Measurements from ENCODE around the gene RD3L.
A peak's percentile ranks its signal among the peaks of the same experiment; 100 is the strongest.
"Not testable (repeated sequence)": the region's sequence is repeated elsewhere in the genome, so short reads cannot be mapped to it uniquely, and the experiment has no call there.

The RD3L gene

DNA sequence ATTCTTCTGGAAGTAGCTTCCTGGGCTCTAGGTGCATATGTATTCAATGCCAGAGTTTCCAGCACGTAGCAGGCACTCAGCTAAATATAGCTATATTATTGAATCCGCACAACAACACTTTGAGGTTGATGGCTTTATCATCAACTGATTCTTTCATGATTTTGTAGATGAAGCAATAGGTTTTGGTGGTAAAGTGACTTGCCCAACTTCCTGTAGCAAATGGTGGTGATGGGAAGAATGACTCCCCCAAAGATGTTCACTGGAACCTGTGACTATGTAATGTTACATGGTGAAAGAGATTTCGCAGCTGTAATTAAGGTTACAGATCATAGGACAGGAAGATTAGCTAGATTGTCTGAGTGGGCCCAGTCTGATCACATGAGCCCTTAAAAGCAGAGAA is 10.9 kb downstream of the RD3L start:
- no peak overlapping the region for H3K4me3 ChIP-seq (ENCODE audit: low read depth, low read length)
- no peak for DNase-seq
- H3K27me3 ChIP-seq = no peaks in the 10 kb centered on the region
- no peaks in the 10 kb centered on the region for H3K4me1 ChIP-seq
- TF ChIP-seq CTCF (IDR thresholded peaks at IDR 0.05; ENCODE audit: low read depth, low read length) = no peak
- H3K36me3 ChIP-seq = no peaks in the 10 kb centered on the region
- H3K9me3 ChIP-seq = no peaks in the 10 kb centered on the region

DNA sequence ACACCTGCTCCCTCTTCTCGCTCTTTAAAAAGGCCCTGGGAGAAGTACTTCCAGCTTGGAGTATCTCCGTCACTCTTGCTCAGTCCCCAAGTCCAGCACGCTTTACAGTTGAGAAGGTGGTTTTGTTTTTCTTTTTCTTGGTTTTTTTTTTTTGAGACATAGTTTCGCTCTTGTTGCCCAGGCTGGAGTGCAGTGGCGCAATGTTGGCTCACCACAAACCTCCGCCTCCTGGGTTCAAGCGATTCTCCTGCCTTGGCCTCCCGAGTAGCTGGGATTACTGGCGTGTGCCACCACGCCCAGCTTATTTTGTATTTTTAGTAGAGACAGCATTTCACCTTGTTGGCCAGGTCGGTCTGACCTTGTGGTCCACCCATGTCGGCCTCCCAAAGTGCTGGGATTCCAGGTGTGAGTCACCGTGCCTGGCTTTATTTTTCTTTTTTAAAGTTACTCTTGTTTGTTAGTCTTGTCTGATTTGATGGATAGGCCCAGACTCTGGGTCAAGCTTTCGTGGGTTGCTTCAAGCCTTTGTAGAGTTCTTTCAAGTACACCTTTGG is 12.2 kb downstream of the RD3L start:
- TF ChIP-seq CTCF (IDR thresholded peaks at IDR 0.05; ENCODE audit: low read depth, low read length) = no peak

GRCh38 chr14:103928011-103928890 is 14.1 kb downstream of the RD3L start, which contains the start of gene TDRD9:
Gene TDRD9 (plus strand): TSS chr14:103928456. CDS start chr14:103928510, 54 bp downstream.
- H3K4me1 ChIP-seq = peaks cover 3% of the 10 kb centered on the region; the same call in 1 of the 2 replicates
- TF ChIP-seq CTCF (IDR thresholded peaks at IDR 0.05; ENCODE audit: low read depth, low read length) = no peak
- no peaks in the 10 kb centered on the region for H3K36me3 ChIP-seq
- no peak for DNase-seq
- no peak within 1 kb of the TSS for H3K4me3 ChIP-seq (ENCODE audit: low read depth, low read length)
- no peaks in the 10 kb centered on the region for H3K9me3 ChIP-seq
- H3K27me3 ChIP-seq = no peaks in the 10 kb centered on the region

More for the DNA sequence above, 12.2 kb downstream of the RD3L start:
- Histone ChIP-seq H3K36me3 (no peaks in the 10 kb centered on the region), H3K4me3 (ENCODE audit: low read depth, low read length) (no peak overlapping the region), H3K4me1 (no peaks in the 10 kb centered on the region; the same call in 1 of the 2 replicates), H3K27me3 (no peaks in the 10 kb centered on the region), H3K9me3 (no peaks in the 10 kb centered on the region)
- no peak for DNase-seq

DNA sequence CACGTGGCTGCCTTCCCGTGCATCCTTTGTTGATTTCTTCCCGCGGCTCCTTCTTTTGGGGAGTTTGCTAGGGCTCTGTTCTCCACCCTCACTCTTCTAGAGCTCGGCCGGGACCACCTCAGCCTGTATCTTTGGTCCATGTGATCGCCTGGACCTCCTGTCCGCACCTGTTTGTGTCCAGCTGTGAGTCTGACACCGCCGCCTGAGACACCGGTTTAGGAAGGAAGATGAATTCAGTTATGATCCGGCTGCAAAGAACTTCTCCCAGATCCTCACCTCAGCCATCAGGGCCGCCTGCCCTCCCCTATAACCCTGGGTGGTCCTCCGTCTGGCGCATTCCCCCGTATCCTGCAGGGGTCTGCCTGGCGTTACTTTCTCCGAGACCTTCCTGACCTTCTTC is 14.8 kb downstream of the RD3L start:
- Histone ChIP-seq H3K9me3 (no peaks in the 10 kb centered on the region), H3K36me3 (no peaks in the 10 kb centered on the region), H3K4me1 (peaks cover 3% of the 10 kb centered on the region; the same call in 1 of the 2 replicates), H3K4me3 (ENCODE audit: low read depth, low read length) (no peak overlapping the region), H3K27me3 (no peaks in the 10 kb centered on the region)
- TF ChIP-seq CTCF (IDR thresholded peaks at IDR 0.05; ENCODE audit: low read depth, low read length) = no peak
- DNase-seq = no peak

DNA sequence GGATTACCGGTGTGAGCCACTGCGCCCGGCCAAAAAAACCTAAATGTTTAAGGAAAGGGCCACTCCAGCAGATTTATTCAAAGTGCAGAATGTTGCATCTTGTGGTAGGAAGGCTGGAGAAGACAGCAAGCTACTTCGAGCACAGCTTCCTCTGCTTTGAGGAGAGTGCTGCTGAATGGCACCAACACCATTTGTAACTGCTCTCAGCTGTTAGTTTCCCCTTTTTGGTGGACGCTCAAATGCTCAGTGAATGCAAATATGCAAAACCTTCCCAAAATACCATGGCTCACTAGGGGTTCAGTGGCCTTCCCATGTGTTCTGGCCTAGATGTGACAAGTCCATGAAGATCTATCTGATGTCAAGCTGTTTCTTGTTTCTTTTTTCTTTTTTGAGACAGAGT is 17.0 kb downstream of the RD3L start:
- Histone ChIP-seq H3K4me3 (ENCODE audit: low read depth, low read length) (no peak overlapping the region), H3K27me3 (no peaks in the 10 kb centered on the region), H3K9me3 (no peaks in the 10 kb centered on the region), H3K36me3 (no peaks in the 10 kb centered on the region), H3K4me1 (peaks cover 3% of the 10 kb centered on the region; the same call in 1 of the 2 replicates)
- no peak for TF ChIP-seq CTCF (IDR thresholded peaks at IDR 0.05; ENCODE audit: low read depth, low read length)
- no peak for DNase-seq

- peak; percentile 90 for DNase-seq
- no peaks in the 10 kb centered on the region for H3K9me3 ChIP-seq
- no peaks in the 10 kb centered on the region for H3K27me3 ChIP-seq
- peaks cover 2% of the 10 kb centered on the region; the same call in 1 of the 2 replicates for H3K36me3 ChIP-seq
- peaks cover 3% of the 10 kb centered on the region; the same call in 1 of the 2 replicates for H3K4me1 ChIP-seq
- no peak for TF ChIP-seq CTCF (IDR thresholded peaks at IDR 0.05; ENCODE audit: low read depth, low read length)
- H3K4me3 ChIP-seq (ENCODE audit: low read depth, low read length) = peak overlapping the region; percentile 37
Measured at GRCh38 chr14:103923863-103924262, 18.5 kb downstream of the RD3L start.

- not testable (repeated sequence) for H3K27me3 ChIP-seq, DNase-seq, H3K9me3 ChIP-seq, H3K4me1 ChIP-seq
- Histone ChIP-seq H3K4me3 (ENCODE audit: low read depth, low read length) (peak overlapping the region; percentile 100), H3K36me3 (peaks cover 14% of the 10 kb centered on the region)
Measured at GRCh38 chr14:103921855-103922200, 20.5 kb downstream of the RD3L start.
